Measurements from ENCODE around the gene TUBGCP6. TPM values are rescaled to one million over a fixed set of nuclear protein-coding genes. Genes with fewer than 3 reads are reported as not detected.
A peak's percentile ranks its signal among the peaks of the same experiment; 100 is the strongest.

The TUBGCP6 gene
- total RNA-seq, 2 donors from 2014 or later: 56.3 to 117 TPM

DNA sequence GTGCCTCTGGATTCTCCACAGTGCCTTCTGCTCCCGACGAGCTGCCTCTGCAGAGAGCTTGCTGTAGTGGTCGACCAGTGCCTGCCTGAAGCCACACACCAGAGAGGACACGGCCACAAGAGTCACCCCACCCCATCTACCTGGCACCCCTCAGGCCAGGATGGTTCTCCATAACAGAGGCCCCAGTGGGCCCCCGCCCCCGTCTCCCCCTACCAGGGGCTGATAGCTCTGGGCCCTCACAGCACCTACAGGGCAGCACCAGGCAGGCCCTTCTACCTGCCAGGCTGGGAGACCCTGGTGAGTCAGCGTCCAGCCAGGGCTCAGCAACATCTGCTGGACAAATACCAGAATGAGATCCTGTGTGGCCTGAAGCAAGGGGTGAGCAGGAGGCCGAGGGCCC, 22.3 kb downstream of the TUBGCP6 start:
- Histone ChIP-seq H3K27ac (no peak overlapping the region), H3K4me1 (replicated peaks) (no peaks in the 10 kb centered on the region), H3K36me3 (peaks cover 19 to 46% of the 10 kb centered on the region in 2 donors), H3K4me3 (no peak overlapping the region), H3K27me3 (replicated peaks; ENCODE audit: insufficient read depth) (no peaks in the 10 kb centered on the region), H3K9me3 (no peaks in the 10 kb centered on the region)
- intact Hi-C loops (cut with DNase I): no loop called here
- WGBS: 94% methylated on average over 8 of the region's 8 CpGs
- no peak for DNase-seq (ENCODE audit: low spot score)
- TF ChIP-seq POLR2A (IDR thresholded peaks at IDR 0.05): no peak
- TF ChIP-seq, protein P1, sequence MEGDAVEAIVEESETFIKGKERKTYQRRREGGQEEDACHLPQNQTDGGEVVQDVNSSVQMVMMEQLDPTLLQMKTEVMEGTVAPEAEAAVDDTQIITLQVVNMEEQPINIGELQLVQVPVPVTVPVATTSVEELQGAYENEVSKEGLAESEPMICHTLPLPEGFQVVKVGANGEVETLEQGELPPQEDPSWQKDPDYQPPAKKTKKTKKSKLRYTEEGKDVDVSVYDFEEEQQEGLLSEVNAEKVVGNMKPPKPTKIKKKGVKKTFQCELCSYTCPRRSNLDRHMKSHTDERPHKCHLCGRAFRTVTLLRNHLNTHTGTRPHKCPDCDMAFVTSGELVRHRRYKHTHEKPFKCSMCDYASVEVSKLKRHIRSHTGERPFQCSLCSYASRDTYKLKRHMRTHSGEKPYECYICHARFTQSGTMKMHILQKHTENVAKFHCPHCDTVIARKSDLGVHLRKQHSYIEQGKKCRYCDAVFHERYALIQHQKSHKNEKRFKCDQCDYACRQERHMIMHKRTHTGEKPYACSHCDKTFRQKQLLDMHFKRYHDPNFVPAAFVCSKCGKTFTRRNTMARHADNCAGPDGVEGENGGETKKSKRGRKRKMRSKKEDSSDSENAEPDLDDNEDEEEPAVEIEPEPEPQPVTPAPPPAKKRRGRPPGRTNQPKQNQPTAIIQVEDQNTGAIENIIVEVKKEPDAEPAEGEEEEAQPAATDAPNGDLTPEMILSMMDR (IDR thresholded peaks at IDR 0.05): no peak
- TF ChIP-seq POLR2AphosphoS5 (IDR thresholded peaks at IDR 0.05): no peak

DNA sequence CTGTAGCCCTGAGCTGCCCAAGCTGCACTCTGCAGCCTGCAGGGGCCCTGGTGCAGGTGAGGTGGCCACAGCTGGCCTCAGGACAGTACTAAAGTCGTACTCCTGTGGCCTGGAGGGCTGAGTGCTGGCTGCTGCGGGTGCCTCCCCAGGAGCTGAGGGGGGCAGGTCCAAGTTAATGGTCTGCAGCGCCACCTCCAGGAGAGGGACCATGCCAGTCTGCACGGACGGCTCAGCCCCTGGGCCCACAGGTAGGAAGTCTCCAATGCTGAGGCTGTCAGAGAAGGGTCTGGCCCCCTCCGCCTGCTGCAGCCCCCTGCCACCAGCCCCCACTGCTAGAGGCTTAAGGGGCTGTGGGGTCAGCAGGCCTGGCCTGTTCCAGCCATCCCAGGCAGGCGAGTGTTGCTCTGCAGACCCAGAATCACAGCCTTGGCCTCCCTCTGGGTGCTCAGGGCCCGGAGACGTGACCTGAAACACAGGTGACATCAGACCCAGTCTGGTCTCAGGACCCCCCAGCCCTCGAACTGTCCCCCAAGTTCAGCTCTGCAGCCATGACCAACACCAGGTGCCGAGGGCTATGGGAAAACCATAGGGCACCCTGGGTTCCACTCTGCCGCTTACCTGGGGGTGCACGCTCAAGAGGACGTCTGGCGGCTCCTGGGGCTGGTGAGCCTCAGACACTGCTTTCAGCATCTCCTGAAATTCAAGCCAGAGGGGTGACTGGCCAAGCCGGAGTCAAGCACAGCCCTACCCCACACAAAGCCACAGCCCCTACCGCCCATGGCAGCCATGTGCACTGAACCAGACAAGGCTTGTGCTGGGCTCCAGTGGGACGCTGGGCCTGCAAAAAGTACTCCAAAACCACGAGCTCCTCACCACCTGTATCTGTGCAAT, 23.2 kb downstream of the TUBGCP6 start:
- peaks cover 27 to 48% of the 10 kb centered on the region in 2 donors for H3K36me3 ChIP-seq
- H3K27me3 ChIP-seq (replicated peaks; ENCODE audit: insufficient read depth): no peaks in the 10 kb centered on the region
- H3K4me1 ChIP-seq (replicated peaks): no peaks in the 10 kb centered on the region
- WGBS: 93% methylated on average over 16 of the region's 19 CpGs
- no peaks in the 10 kb centered on the region for H3K9me3 ChIP-seq
- intact Hi-C loops (cut with DNase I): no loop called here
- no peak for DNase-seq (ENCODE audit: low spot score)
- no peak overlapping the region for H3K27ac ChIP-seq
- no peak overlapping the region for H3K4me3 ChIP-seq
- TF ChIP-seq, protein P1 (IDR thresholded peaks at IDR 0.05): no peak

DNA sequence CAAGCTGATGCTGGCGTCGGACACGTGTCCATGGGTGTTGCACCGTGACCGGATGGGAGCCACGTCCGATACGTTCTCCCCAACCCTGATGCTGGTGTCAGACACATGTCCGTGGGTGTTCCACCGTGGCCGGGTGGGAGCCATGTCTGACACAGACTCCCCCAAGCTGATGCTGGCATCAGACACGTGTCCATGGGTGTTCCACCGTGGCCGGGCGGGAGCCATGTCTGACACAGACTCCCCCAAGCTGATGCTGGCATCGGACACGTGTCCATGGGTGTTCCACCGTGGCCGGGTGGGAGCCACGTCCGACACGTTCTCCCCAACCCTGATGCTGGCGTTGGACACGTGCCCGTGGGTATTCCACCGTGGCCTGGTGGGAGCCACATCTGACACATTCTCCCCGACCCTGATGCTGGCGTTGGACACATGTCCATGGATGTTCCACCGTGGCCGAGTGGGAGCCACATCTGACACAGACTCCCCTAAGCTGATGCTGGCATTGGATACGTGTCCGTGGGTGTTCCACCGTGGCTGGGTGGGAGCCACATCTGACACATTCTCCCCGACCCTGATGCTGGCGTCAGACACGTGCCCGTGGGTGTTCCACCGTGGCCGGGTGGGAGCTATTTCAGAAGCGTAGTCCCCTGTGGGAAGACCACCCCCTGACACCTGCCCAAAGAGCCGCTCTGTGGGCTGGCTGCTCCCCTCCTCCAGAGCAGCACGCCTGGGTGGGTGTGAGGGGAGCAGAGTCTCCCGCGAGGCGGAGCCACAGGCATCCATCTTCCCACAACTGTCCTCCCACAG, 24.0 kb downstream of the TUBGCP6 start:
- 92% methylated on average over 42 of the region's 45 CpGs for WGBS
- Histone ChIP-seq H3K27ac (no peak overlapping the region), H3K9me3 (no peaks in the 10 kb centered on the region), H3K27me3 (replicated peaks; ENCODE audit: insufficient read depth) (no peaks in the 10 kb centered on the region), H3K36me3 (peaks cover 32 to 53% of the 10 kb centered on the region in 2 donors), H3K4me1 (replicated peaks) (no peaks in the 10 kb centered on the region), H3K4me3 (no peak overlapping the region)
- TF ChIP-seq POLR2A (IDR thresholded peaks at IDR 0.05): no peak
- TF ChIP-seq, protein P1 (IDR thresholded peaks at IDR 0.05): no peak
- no peak for TF ChIP-seq POLR2AphosphoS5 (IDR thresholded peaks at IDR 0.05)
- DNase-seq (ENCODE audit: low spot score): no peak
- intact Hi-C loops (cut with DNase I): no loop called here

DNA sequence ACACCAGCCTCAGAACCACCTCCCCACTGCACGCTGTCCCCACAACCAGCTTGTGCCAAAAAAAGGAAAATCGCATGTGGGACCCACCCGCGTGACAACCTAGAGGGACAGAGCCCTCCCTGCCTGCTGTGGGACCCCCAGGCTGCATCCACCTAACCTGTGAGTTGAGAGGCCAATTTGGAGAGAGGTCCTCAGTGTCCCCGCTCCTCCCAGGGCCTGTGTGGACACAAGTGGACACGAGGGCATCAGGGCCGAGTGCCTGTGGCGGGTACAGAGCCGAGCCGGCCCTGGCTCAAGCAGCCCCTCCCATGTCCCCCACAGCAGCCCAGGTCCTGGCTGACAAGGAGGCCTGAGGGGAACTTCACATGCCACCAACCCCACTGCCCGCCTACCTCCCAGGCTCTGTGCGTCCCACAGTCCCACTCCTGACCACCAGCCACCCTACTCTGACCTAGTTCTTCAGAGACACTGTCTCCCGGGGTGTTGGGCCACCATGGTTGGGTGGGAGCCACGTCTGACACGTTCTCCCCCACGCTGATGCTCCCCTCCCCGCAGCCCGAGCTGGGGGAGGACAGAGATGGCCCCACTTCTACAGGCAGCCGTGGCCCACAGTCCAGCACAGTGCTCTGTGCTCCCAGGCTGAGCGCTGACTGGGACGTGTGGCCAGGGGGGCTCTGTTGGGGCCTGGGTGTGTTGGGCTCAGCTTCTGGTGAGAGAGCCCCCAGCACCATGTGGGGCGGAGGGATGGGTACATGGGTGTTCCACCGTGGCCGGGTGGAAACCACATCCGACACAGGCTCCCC, 24.8 kb downstream of the TUBGCP6 start:
- DNase-seq (ENCODE audit: low spot score): no peak
- 80% methylated on average over 23 of the region's 25 CpGs for WGBS

More for the DNA sequence above, 24.8 kb downstream of the TUBGCP6 start:
- TF ChIP-seq POLR2A (IDR thresholded peaks at IDR 0.05) (no peak), POLR2AphosphoS5 (IDR thresholded peaks at IDR 0.05) (no peak)
- TF ChIP-seq, protein P1 (IDR thresholded peaks at IDR 0.05): no peak
- Histone ChIP-seq H3K4me1 (replicated peaks) (no peaks in the 10 kb centered on the region), H3K27me3 (replicated peaks; ENCODE audit: insufficient read depth) (no peaks in the 10 kb centered on the region), H3K36me3 (peaks cover 32 to 53% of the 10 kb centered on the region in 2 donors), H3K27ac (peak overlapping the region in 1 of 2 donors; percentile 25), H3K9me3 (no peaks in the 10 kb centered on the region), H3K4me3 (no peak overlapping the region)
- intact Hi-C loops (cut with DNase I): no loop called here

Measured in prostate gland (tissue), 2 donors.